HG02870 (cell line): ENCODE measurements around the gene ERC1.

ENCODE experiments used
- ATAC-seq: cut with Tn5 transposase; IDR thresholded peaks from one replicate; pipeline ENCODE4 v1.9.1; 2021; ENCODE audit warnings: mild to moderate bottlenecking, moderate library complexity; ENCODE audit not compliant: unreplicated experiment

Gene ERC1

GRCh38 chr12:1464925-1465324 lies 473.9 kb downstream of the ERC1 start:
- ATAC-seq, result no peak

DNA sequence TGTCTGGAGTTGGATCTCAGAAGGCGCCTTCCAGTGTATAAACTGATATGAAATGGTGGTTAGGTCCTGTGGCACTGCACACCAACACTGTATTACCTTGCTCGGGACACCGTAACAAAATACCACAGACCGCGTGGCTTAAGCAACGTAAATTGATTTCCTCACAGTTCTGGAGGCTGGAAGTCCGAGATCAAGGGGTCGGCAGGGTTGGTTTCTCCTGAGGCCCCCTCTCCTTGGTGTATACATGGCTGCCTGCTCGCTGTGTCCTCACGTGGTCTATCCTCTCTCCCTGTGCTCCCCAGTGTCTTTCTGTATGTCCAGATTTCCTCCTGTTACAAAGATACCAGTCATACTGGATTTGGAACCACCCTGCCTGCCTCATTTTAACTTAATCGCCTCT lies 475.0 kb downstream of the ERC1 start:
- ATAC-seq, result no peak

DNA sequence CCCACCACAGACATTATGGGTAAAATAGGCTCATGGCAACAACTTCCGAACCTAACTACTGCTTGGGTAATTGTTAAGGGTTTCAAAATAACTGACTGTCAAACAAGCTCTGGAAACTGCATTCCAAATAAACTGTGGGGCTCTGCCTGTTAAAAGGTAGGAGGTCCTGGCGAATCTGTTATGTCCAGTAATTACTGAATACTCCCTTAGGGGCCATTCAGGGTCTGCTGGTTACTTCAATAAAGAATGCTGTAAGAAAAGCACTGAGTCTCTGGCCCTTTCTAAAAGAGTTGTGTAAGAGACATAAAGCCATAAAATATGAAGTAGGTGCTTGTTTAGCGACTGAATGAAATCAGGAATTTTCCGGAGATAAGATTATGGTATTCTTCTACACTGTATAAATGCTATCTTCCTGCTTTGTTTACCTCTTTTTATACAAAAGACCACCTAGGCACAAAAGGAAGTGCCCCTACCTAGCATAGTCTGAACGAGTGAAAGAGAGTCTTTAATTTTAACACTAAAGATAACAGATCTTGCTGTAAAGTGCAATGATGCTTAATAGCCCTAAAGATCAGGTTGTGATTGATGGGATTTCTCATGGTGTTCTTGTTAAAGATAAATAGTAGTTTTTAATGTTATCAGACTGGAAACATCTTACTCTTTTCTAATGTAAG lies 475.6 kb downstream of the ERC1 start:
- ATAC-seq, result no peak

DNA sequence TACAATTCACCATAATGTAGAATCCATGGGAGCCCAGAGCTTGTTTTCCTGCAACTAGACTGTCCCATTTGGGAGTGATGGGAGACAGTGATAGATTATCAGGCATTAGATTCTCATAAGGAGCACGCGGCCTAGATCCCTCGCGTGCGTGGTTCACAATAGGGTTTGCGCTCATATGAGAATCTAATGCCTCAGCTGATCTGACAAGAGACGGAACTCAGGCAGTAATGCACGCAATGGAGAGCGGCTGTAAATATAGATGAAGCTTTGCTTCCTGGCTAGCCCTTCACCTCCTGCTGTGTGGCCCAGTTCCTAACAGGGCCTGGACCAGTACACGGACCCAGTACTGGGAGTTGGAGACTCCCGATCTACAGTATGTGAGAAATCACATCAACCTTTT lies 476.7 kb downstream of the ERC1 start:
- ATAC-seq, result no peak

DNA sequence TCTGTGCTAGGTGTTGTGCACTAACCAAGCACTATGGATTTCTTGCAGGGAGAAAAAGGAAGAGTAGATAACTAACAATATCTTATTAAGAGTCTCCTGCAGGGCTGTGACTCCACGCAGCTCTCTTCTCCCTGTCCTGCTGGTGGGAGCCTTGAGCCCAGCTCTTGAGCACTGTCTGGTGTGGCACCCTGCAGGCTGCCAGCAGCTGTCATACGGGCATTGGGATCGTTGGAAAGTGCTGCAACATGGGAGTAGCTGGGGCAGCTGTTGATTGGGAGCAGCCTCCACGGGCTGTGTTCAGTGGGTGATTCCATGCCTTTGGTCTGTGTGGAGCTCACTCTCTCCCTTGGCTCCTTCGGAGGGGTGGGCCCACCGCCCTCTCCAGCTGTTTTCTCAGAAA lies 478.0 kb downstream of the ERC1 start:
- ATAC-seq, result no peak

DNA sequence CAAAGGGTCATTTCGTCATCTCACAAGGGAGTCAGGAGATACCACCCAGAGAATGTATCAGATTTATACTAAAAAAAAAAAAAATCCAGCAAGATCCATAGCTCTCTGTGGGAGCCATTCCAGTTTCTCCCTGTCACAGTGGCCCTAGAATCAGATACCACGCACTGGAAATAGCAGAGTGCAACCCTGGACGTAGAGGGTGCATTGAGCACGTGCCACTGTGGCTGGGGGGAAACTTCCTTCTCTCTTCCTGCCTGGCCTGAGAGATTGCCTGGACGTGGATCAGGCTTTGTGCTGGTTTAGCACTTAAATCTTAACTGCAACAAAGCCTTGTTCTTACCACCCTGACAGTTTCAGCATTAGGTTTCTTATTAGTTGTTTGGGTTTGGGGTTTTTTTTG lies 479.0 kb downstream of the ERC1 start:
- no peak for ATAC-seq

DNA sequence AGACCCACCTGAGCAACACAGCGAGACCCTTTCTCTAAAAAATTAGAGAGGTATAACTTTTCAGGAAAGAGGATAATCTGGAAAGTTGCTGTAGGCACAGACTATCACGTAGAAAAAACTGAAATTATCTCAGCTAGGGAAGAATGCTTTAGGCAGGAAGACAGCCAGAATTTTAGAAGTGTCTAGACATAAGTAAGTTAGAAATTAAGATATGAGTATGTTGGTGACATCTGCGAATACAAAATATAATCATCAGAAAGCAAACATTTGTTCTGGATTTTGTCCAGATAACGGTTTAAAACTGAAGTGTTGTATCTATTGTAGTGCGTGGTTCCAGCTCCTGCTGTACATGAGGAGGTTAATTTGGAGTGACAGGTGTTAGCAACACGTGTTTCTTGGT lies 480.2 kb downstream of the ERC1 start:
- no peak for ATAC-seq

DNA sequence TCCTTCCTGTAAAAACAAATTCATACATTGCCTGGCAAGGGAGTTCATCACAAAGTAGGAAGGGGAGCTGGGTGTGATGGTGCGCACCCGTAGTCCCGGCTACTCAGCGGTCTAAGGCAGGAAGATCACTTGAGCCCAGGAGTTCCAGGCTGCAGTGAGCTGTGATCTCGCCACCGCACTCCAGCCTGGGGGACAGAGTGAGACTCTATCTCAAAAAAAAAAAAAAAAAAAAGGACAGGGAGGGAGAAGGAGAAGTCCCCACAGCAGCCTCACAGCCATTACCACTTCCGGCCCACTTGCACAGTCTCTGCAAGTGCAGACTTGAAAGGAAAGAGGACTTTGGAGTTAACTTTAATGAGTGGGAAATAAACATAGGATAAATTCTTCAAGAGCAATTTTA lies 482.4 kb downstream of the ERC1 start:
- ATAC-seq, result no peak

DNA sequence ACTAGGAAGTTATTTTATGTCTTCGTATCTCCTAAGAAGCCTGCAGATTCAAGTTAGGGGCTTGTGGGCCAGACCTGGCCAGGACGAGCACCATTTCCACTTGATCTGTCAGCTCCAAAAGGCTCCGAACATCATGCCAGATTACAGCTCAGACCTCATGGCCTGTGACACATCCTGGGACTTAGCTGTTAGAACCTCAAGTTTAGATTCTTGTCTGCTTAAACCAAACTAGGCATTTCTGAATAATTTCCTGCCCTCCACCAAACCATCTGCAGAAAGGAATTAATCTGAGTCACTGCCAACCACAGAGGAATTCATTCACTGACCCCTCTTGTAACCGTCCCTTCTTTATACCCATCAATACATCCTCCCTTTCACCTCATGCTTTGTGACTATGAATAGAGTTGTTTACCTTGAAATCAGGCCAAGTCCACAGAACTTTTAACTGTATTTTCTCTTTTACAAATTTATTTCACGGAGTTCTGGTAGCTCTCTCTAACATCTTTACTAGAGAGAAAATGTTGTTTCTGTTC lies 483.1 kb downstream of the ERC1 start:
- ATAC-seq, result no peak

- no peak for ATAC-seq
These were observed 483.6 kb downstream of the ERC1 start for GRCh38 chr12:1474574-1475153.

GRCh38 chr12:1479645-1480044 lies 488.6 kb downstream of the ERC1 start:
- no peak for ATAC-seq

GRCh38 chr12:1481326-1481725 lies 490.3 kb downstream of the ERC1 start:
- no peak for ATAC-seq

- no peak for ATAC-seq
These were observed 490.9 kb downstream of the ERC1 start for GRCh38 chr12:1481906-1482305.

DNA sequence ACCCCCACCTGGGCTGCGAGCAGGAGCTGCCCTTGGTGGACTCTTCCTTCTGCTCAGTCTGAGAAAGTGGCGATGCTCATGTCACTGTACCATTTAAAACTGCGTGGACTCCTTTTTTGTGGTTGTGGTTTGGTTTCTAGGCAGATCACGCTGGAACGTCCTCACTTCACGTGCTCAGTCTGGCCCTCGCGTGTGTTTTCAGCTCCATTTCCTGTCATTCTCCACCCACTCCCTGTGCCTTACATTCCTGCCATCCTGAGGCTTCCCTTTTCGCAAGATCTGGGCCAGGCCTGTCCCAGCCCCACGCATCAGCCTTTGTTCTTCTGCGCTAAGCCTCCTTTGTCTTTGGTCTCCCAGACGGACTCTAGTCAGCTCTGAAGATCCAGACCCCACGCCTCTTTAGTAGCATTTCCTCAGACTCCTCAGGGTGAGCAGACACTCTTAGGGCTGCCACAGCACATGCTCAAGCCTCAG lies 497.9 kb downstream of the ERC1 start:
- no peak for ATAC-seq

- ATAC-seq, result no peak
These were observed 501.1 kb downstream of the ERC1 start for GRCh38 chr12:1491983-1492697.

DNA sequence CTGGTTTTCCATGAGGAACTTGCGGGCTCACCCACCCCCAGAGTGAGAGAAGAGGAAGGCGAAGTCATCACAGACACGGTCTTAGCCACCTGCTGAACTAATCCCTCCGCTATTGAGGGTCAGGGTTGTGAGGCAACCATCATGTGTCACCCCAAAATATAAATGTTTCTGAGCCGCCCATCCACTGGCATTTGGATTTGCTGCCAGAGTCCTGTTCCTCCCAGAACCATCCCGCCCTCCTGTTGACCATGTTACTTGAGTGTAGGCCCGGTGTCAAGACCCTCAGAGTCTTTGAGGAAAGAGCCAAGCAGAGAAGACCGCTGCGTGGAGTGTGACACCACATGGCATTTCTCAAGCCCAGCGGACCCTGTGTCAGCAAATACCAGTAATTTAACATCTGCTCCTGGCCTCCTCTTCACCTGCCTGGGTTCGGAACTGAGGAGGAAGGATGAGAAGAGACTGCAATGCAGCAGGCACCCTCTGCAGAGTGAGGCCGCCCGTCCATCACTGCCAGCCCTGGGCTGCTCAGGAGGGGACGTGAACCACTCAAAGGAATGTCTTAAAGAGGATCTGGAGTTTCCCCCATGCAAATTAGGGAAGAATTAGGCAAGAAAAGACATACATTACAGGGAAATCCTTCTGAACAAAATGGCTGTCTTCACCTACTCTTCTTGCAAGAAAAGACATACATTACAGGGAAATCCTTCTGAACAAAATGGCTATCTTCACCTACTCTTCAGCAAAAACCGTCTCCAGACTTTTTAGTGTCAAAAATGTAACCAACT lies 502.9 kb downstream of the ERC1 start:
- ATAC-seq, result no peak

GRCh38 chr12:1494856-1495255 lies 503.8 kb downstream of the ERC1 start:
- ATAC-seq, result no peak

GRCh38 chr12:1496162-1496900 lies 505.3 kb downstream of the ERC1 start:
- no peak for ATAC-seq

GRCh38 chr12:1497161-1497560 lies 506.1 kb downstream of the ERC1 start:
- no peak for ATAC-seq

GRCh38 chr12:1498199-1498740 lies 507.2 kb downstream of the ERC1 start:
- no peak for ATAC-seq
